ENCODE measurements around the gene AFAP1L2.

- TF ChIP-seq CTCF (IDR thresholded peaks at IDR 0.05) (no peak), POLR2A (IDR thresholded peaks at IDR 0.05) (no peak), EP300 (IDR thresholded peaks at IDR 0.05) (no peak)
These were observed 10.8 kb downstream of the AFAP1L2 start for GRCh38 chr10:114393482-114393881.
